DND-41 (cell line): Measurements from ENCODE around the gene FEM1B.

ENCODE experiments used
- ATAC-seq: fragments of 200-7000 bp; cut with Tn5 transposase; 3 replicates; pipeline ENCODE4 v1.9.1; 2021; ENCODE audit warnings: low read depth; ENCODE audit not compliant: insufficient read depth
- DNase-seq: peaks from one replicate; pipeline ENCODE4 v3.0.0-alpha.2; 2020
- H2AFZ ChIP-seq: 2 replicates; pipeline ENCODE4 v1.6.0; 2012; ENCODE audit warnings: low read depth, low read length
- H3K27ac ChIP-seq: 2 replicates; pipeline ENCODE4 v1.5.1; 2012; ENCODE audit warnings: low read length, inconsistent platforms
- H3K27me3 ChIP-seq: fragments of 200-600 bp; sonication (generic); 2 replicates; pipeline ENCODE4 v1.6.0; 2012; ENCODE audit warnings: low read length, mild to moderate bottlenecking, inconsistent platforms; ENCODE audit not compliant: insufficient read depth, poor library complexity
- H3K36me3 ChIP-seq: 2 replicates; pipeline ENCODE4 v1.5.1; 2012; ENCODE audit warnings: low read length, inconsistent platforms; ENCODE audit not compliant: insufficient read depth
- H3K4me1 ChIP-seq: 2 replicates; pipeline ENCODE4 v1.5.1; 2012; ENCODE audit warnings: mild to moderate bottlenecking, low read length; ENCODE audit not compliant: insufficient read depth
- H3K4me2 ChIP-seq: 2 replicates; pipeline ENCODE4 v1.6.0; 2012; ENCODE audit warnings: mild to moderate bottlenecking, moderate library complexity, low read length, inconsistent platforms; ENCODE audit not compliant: insufficient read depth
- H3K4me3 ChIP-seq, 2 experiments: fragments of 200-600 bp in 1 of 2; shearing (Covaris generic) in 1 of 2; 2 replicates each; pipeline ENCODE4 v1.5.1; 2012 to 2016; ENCODE audit warnings: inconsistent platforms in 2 of 2, low read length in 2 of 2, mild to moderate bottlenecking in 2 of 2, low read depth in 1 of 2, moderate library complexity in 1 of 2
- H3K79me2 ChIP-seq: 2 replicates; pipeline ENCODE4 v1.6.0; 2012; ENCODE audit warnings: low read length, inconsistent platforms; ENCODE audit not compliant: insufficient read depth
- H3K9ac ChIP-seq: 2 replicates; pipeline ENCODE4 v1.6.0; 2012; ENCODE audit warnings: low read depth, mild to moderate bottlenecking, inconsistent platforms, low read length, moderate library complexity
- H3K9me3 ChIP-seq: 2 replicates; pipeline ENCODE4 v1.5.1; 2012; ENCODE audit warnings: low read length, moderate library complexity, mild to moderate bottlenecking, inconsistent platforms; ENCODE audit not compliant: insufficient read depth, severe bottlenecking
- H4K20me1 ChIP-seq: 2 replicates; pipeline ENCODE4 v1.6.0; 2012; ENCODE audit warnings: low read length; ENCODE audit not compliant: insufficient read depth
- EZH2 ChIP-seq: IDR thresholded peaks from 3 replicates; pipeline ENCODE4 v1.6.1; 2012; ENCODE audit warnings: borderline replicate concordance, low read depth, mild to moderate bottlenecking, moderate library complexity, low read length, inconsistent platforms; ENCODE audit not compliant: severe bottlenecking
- TF ChIP-seq, protein P1 (sequence below): IDR thresholded peaks from 2 replicates; pipeline ENCODE4 v1.5.1; 2012; ENCODE audit warnings: borderline replicate concordance, low read length, moderate library complexity, mild to moderate bottlenecking; ENCODE audit not compliant: poor library complexity, severe bottlenecking; ENCODE audit errors: extremely low read depth

FEM1B gene

DNA sequence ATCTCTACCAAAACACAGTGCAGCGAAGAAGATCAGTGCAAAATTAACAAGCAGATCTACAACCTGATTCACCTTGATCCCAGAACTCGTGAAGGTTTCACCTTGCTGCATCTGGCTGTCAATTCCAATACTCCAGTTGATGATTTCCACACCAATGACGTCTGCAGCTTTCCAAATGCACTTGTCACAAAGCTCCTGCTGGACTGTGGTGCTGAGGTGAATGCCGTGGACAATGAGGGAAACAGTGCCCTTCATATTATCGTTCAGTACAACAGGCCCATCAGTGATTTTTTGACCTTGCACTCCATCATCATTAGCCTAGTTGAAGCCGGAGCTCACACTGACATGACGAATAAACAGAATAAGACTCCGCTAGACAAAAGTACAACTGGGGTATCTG is 13.2 kb downstream of the FEM1B start:
- Histone ChIP-seq H3K9me3 (no peaks in the 10 kb centered on the region), H3K79me2 (peaks cover 63% of the 10 kb centered on the region), H3K36me3 (peaks cover 40% of the 10 kb centered on the region), H3K27me3 (no peaks in the 10 kb centered on the region), H3K4me3 (no peak overlapping the region), H3K27ac (no peak overlapping the region), H3K9ac (no peak overlapping the region), H3K4me1 (no peaks in the 10 kb centered on the region), H2AFZ (no peak overlapping the region), H3K4me2 (no peak overlapping the region), H4K20me1 (peaks cover 37% of the 10 kb centered on the region)
- no peak for DNase-seq
- TF ChIP-seq, protein P1, sequence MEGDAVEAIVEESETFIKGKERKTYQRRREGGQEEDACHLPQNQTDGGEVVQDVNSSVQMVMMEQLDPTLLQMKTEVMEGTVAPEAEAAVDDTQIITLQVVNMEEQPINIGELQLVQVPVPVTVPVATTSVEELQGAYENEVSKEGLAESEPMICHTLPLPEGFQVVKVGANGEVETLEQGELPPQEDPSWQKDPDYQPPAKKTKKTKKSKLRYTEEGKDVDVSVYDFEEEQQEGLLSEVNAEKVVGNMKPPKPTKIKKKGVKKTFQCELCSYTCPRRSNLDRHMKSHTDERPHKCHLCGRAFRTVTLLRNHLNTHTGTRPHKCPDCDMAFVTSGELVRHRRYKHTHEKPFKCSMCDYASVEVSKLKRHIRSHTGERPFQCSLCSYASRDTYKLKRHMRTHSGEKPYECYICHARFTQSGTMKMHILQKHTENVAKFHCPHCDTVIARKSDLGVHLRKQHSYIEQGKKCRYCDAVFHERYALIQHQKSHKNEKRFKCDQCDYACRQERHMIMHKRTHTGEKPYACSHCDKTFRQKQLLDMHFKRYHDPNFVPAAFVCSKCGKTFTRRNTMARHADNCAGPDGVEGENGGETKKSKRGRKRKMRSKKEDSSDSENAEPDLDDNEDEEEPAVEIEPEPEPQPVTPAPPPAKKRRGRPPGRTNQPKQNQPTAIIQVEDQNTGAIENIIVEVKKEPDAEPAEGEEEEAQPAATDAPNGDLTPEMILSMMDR = no peak
- TF ChIP-seq EZH2 = no peak
- no peak for ATAC-seq

DNA sequence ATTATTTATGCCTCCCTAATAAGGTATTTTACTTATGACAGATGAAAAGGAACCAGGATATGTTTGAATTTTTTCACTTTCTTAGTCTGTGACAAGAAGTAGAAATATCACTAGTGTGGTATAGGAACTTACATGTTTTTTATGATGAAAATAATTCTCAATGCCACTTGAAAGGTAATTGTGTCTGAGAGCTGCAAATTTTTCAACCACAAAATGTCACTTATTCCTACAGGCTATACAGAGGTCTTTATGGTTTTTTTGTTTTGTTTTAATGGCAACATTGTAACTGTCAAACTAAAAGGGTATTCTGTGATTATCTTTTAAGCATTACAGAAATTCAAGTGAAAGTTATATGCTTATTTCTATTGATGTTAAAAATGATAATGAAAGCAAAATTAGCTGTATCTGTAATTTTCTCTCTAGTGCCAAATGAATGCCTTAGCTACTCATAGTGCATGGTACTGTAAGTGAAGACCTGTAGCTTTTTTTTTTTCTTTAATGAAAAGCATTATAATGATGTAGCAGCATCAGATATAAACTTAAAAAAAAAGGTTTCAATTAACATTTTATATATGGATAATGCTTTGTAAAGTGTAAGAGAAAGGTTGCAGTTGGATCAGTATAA is 14.7 kb downstream of the FEM1B start:
- TF ChIP-seq, protein P1 = no peak
- no peak for TF ChIP-seq EZH2
- H4K20me1 ChIP-seq = peaks cover 29% of the 10 kb centered on the region
- no peaks in the 10 kb centered on the region for H3K9me3 ChIP-seq
- no peaks in the 10 kb centered on the region for H3K4me1 ChIP-seq
- no peak overlapping the region for H3K4me2 ChIP-seq
- no peak overlapping the region for H2AFZ ChIP-seq
- ATAC-seq (no peak), DNase-seq (no peak)
- no peak overlapping the region for H3K9ac ChIP-seq
- peaks cover 40% of the 10 kb centered on the region for H3K36me3 ChIP-seq
- no peak overlapping the region for H3K4me3 ChIP-seq
- no peak overlapping the region for H3K27ac ChIP-seq
- H3K27me3 ChIP-seq = no peaks in the 10 kb centered on the region
- peaks cover 48% of the 10 kb centered on the region for H3K79me2 ChIP-seq

DNA sequence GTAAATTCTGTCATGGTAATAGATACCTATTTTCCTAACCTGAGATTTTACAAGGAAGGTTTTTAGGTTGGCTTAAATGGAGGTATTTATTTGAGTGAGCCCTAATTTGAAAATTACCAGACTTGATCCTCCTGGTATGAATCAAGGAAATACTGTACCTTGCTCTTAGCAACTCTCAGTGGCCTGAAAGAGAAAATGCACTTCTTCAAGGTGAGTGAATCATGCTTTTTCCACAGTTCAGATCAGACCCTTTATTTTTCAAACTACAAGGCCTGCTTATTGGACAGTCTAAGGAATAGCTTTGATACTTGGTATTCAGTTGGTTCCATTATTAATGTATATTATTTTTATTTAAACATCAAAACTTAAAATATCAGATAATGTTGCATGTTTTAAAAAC is 15.4 kb downstream of the FEM1B start:
- TF ChIP-seq, protein P1 = no peak
- H3K4me3 ChIP-seq = no peak overlapping the region
- H3K79me2 ChIP-seq = peaks cover 41% of the 10 kb centered on the region
- ATAC-seq (no peak), DNase-seq (no peak)
- no peak overlapping the region for H3K27ac ChIP-seq
- peaks cover 22% of the 10 kb centered on the region for H4K20me1 ChIP-seq
- no peak overlapping the region for H3K9ac ChIP-seq
- H3K36me3 ChIP-seq = peaks cover 40% of the 10 kb centered on the region
- H3K27me3 ChIP-seq = no peaks in the 10 kb centered on the region
- H3K4me2 ChIP-seq = no peak overlapping the region
- H3K4me1 ChIP-seq = peaks cover 4% of the 10 kb centered on the region
- no peak overlapping the region for H2AFZ ChIP-seq
- no peaks in the 10 kb centered on the region for H3K9me3 ChIP-seq
